Fibroblast of skin of abdomen (primary cell): Measurements from ENCODE around the gene MMP11.

Experiments used
- DNase-seq: peaks from one replicate; pipeline ENCODE4 v3.0.0-alpha.2; 2013

Gene MMP11

GRCh38 chr22:23803001-23803819 is 30.6 kb downstream of the MMP11 start:
- no peak for DNase-seq

- no peak for DNase-seq
Observed at GRCh38 chr22:23804781-23805291, 32.2 kb downstream of the MMP11 start.

- no peak for DNase-seq
Observed at GRCh38 chr22:23806837-23807236, 34.2 kb downstream of the MMP11 start.

GRCh38 chr22:23812378-23812777 is 39.7 kb downstream of the MMP11 start:
- DNase-seq, result no peak

GRCh38 chr22:23815541-23816155 is 43.0 kb downstream of the MMP11 start:
- no peak for DNase-seq

GRCh38 chr22:23816156-23816976 is 43.7 kb downstream of the MMP11 start:
- no peak for DNase-seq

- DNase-seq, result no peak
Observed at GRCh38 chr22:23817146-23817545, 44.5 kb downstream of the MMP11 start.

GRCh38 chr22:23818541-23818940 is 45.9 kb downstream of the MMP11 start:
- DNase-seq, result no peak

- no peak for DNase-seq
Observed at GRCh38 chr22:23820748-23821211, 48.1 kb downstream of the MMP11 start.

- no peak for DNase-seq
Observed at GRCh38 chr22:23822101-23822671, 49.5 kb downstream of the MMP11 start.

- DNase-seq, result no peak
Observed at GRCh38 chr22:23823331-23823791, 50.7 kb downstream of the MMP11 start.

GRCh38 chr22:23824476-23825245 is 52.0 kb downstream of the MMP11 start:
- DNase-seq, result no peak

GRCh38 chr22:23825246-23825905 is 52.7 kb downstream of the MMP11 start:
- no peak for DNase-seq

- DNase-seq, result peak; percentile 88
Observed at GRCh38 chr22:23826510-23827350, 54.1 kb downstream of the MMP11 start.

- no peak for DNase-seq
Observed at GRCh38 chr22:23827351-23827995, 54.8 kb downstream of the MMP11 start.

GRCh38 chr22:23828800-23829680 is 56.4 kb downstream of the MMP11 start:
- no peak for DNase-seq

GRCh38 chr22:23829845-23830372 is 57.3 kb downstream of the MMP11 start:
- peak; percentile 94 for DNase-seq

GRCh38 chr22:23831261-23831660 is 58.6 kb downstream of the MMP11 start:
- DNase-seq, result no peak
